Endothelial cell of umbilical vein (primary cell): ENCODE results near the gene PFN2. TPM values are rescaled to one million over a fixed set of nuclear protein-coding genes. Genes with fewer than 3 reads are reported as not detected.

Source experiments
- BruUV-seq: library from RNA; stranded (reverse); fragments of 400-500 nt; replicated peaks from 2 replicates; lab custom pipeline; 2021; lab: Mats Ljungman, UMichigan
- CTCF ChIA-PET: fragments of 300-600, 350-600 bp; sonication (Branson Sonifier 250); formaldehyde crosslinking; loops from one replicate; lab custom pipeline; 2021; ENCODE audit warnings: antibody characterized with exemption, inconsistent platforms; lab: Charles Lee
- POLR2A ChIA-PET: fragments of 300-600, 350-600 bp; sonication (Branson Sonifier 250); formaldehyde crosslinking; loops from one replicate; lab custom pipeline; 2021; ENCODE audit warnings: antibody characterized with exemption, inconsistent platforms; lab: Charles Lee
- DNase-seq: peaks from one replicate; pipeline ENCODE4 v3.0.0-alpha.2; 2011; ENCODE audit warnings: low read depth, low spot score
- FAIRE-seq: peaks from 2 replicates; lab custom pipeline; 2011; peaks lifted over from hg19 to GRCh38; lab: Jason Lieb, UNC
- H2AFZ ChIP-seq: 2 replicates; pipeline ENCODE4 v1.6.0; 2012; ENCODE audit warnings: low read depth, low read length, control low read depth, inconsistent platforms
- H3K27ac ChIP-seq: 2 replicates; pipeline ENCODE4 v1.5.1; 2011; ENCODE audit warnings: low read depth, mild to moderate bottlenecking, control low read depth, low read length, moderate library complexity; ENCODE audit not compliant: insufficient read depth
- H3K27me3 ChIP-seq, 2 experiments: 2 replicates each; pipeline versions ENCODE4 v1.6.0 to v1.6.1; 2011; ENCODE audit warnings: low read length in 2 of 2, mixed read lengths in 1 of 2; ENCODE audit not compliant: control insufficient read depth in 2 of 2, insufficient read depth in 2 of 2
- H3K36me3 ChIP-seq, 2 experiments: 2 replicates in 1 of 2; 3 replicates in 1 of 2; pipeline ENCODE4 v1.5.1; 2011; ENCODE audit warnings: low read length in 2 of 2, mild to moderate bottlenecking in 1 of 2, moderate library complexity in 1 of 2; ENCODE audit not compliant: control insufficient read depth in 2 of 2, insufficient read depth in 2 of 2; ENCODE audit errors: extremely low read depth in 1 of 2
- H3K4me1 ChIP-seq: 3 replicates; pipeline ENCODE4 v1.5.1; 2011; ENCODE audit warnings: mild to moderate bottlenecking, low read length; ENCODE audit not compliant: control insufficient read depth, insufficient read depth; ENCODE audit errors: extremely low read depth
- H3K4me2 ChIP-seq: 2 replicates; pipeline ENCODE4 v1.6.1; 2011; ENCODE audit warnings: low read length, control low read depth, mixed read lengths; ENCODE audit not compliant: insufficient read depth
- H3K4me3 ChIP-seq, 3 experiments: fragments of 200-600 bp in 1 of 3; sonication (generic), shearing (Covaris generic) in 1 of 3; replicated peaks in 1 of 3; 2 replicates each; pipeline ENCODE4 v1.5.1; 2011 to 2016; ENCODE audit warnings: control low read depth in 3 of 3, low read length in 3 of 3, mild to moderate bottlenecking in 2 of 3, inconsistent platforms in 1 of 3, low read depth in 1 of 3, moderate library complexity in 1 of 3; ENCODE audit not compliant: insufficient read depth in 1 of 3
- H3K79me2 ChIP-seq: 2 replicates; pipeline ENCODE4 v1.6.0; 2012; ENCODE audit warnings: low read length, inconsistent platforms; ENCODE audit not compliant: control insufficient read depth, insufficient read depth
- H3K9ac ChIP-seq: replicated peaks from 2 replicates; pipeline ENCODE3; 2011; ENCODE audit warnings: low read length, control low read depth; ENCODE audit not compliant: insufficient read depth; ENCODE audit errors: extremely low read depth
- H3K9me1 ChIP-seq: replicated peaks from 3 replicates; pipeline ENCODE4 v1.6.0; 2011; ENCODE audit warnings: mild to moderate bottlenecking, low read length; ENCODE audit not compliant: control insufficient read depth, insufficient read depth; ENCODE audit errors: extremely low read depth
- H3K9me3 ChIP-seq: replicated peaks from 2 replicates; pipeline ENCODE4 v1.5.1; 2012; ENCODE audit warnings: low read length, inconsistent platforms; ENCODE audit not compliant: control insufficient read depth, insufficient read depth
- H4K20me1 ChIP-seq: replicated peaks from 2 replicates; pipeline ENCODE3; 2011; ENCODE audit warnings: mild to moderate bottlenecking, low read length; ENCODE audit not compliant: control insufficient read depth, insufficient read depth; ENCODE audit errors: extremely low read depth
- MYC ChIP-seq: IDR thresholded peaks from one replicate; pipeline ENCODE4 v1.6.1; 2011; ENCODE audit warnings: mild to moderate bottlenecking, low read depth, low read length
- POLR2A ChIP-seq: IDR thresholded peaks from 2 replicates; pipeline ENCODE4 v1.6.1; 2012; ENCODE audit warnings: low read depth, mild to moderate bottlenecking, control low read depth, low read length
- POLR2AphosphoS5 ChIP-seq: IDR thresholded peaks from 2 replicates; pipeline ENCODE4 v1.6.1; 2012; ENCODE audit warnings: low read depth, mild to moderate bottlenecking, control low read depth, low read length, moderate library complexity; ENCODE audit not compliant: insufficient read depth
- dilution Hi-C: fragments of 300-500 bp; cut with MboI; formaldehyde crosslinking; loops from one replicate; pipeline ENCODE4 v1.15.0; 2019; ENCODE audit warnings: low sequenced_read_pairs; ENCODE audit not compliant: extremely low pct_ligation_motif_present
- intact Hi-C: fragments of 100-400 bp; cut with micrococcal nuclease; formaldehyde crosslinking; loops from one replicate; pipeline ENCODE4 v1.10.0; 2022
- polyA plus RNA-seq, 4 experiments: library from polyadenylated mRNA; depleted of rRNA in 3 of 4; stranded (reverse) in 3 of 4; unstranded in 1 of 4; fragments of >200 nt; gene quantifications; 2 replicates each; pipeline versions ENCODE4 v1.2.1 to v1.2.3, GENCODE V29; 2011 to 2012; ENCODE audit warnings: missing spikeins in 1 of 4
- total RNA-seq: library from RNA; stranded (reverse); gene quantifications from 2 replicates; pipeline ENCODE4 v1.2.3, GENCODE V29; 2021

Gene PFN2
- total and polyA plus RNA-seq, 2 donors (not counting 3 experiments of a cell fraction or from before 2014, with no cell fraction given): 97.1 to 165 TPM

GRCh38 chr3:149971403-149972075 is 844 bp upstream of the PFN2 start:
- Histone ChIP-seq H3K36me3 (peaks cover 0 to 3% of the 10 kb centered on the region in 2 experiments), H3K9me1 (no peaks in the 10 kb centered on the region), H3K79me2 (peaks cover 37% of the 10 kb centered on the region), H3K27ac (peak overlapping the region; percentile 62), H3K4me2 (peak overlapping the region; percentile 94), H3K4me1 (peaks cover 27% of the 10 kb centered on the region), H3K4me3 (peak overlapping the region; percentile 60 to 88 (median 62)), H2AFZ (peak overlapping the region; percentile 88), H3K9ac (peak overlapping the region; percentile 62), H3K9me3 (no peaks in the 10 kb centered on the region), H4K20me1 (peaks cover 2% of the 10 kb centered on the region), H3K27me3 (peaks cover 0 to 3% of the 10 kb centered on the region in 2 experiments)
- peak; percentile 25 for TF ChIP-seq POLR2A
- TF ChIP-seq POLR2AphosphoS5: no peak
- intact Hi-C loops: loop anchor here (1.0 to 10.0 kb wide), 5 partner anchors 34 to 1457 kb away; partner anchors contain the start of genes ERICH6 and RNF13
- peak; percentile 75 for DNase-seq
- FAIRE-seq: no peak
- dilution Hi-C loops: no loop called here
- ChIA-PET CTCF (interaction anchor here (0.5 to 3.0 kb wide), 8 partner anchors 16 to 524 kb away, joined by 3 to 14 read pairs (median 3); no protein-coding TSS in a partner anchor), POLR2A (interaction anchor here (1.0 kb wide), 1 partner anchor 10 kb away, joined by 4 read pairs; no protein-coding TSS in a partner anchor)
- TSS peak; percentile 10 for BruUV-seq

DNA sequence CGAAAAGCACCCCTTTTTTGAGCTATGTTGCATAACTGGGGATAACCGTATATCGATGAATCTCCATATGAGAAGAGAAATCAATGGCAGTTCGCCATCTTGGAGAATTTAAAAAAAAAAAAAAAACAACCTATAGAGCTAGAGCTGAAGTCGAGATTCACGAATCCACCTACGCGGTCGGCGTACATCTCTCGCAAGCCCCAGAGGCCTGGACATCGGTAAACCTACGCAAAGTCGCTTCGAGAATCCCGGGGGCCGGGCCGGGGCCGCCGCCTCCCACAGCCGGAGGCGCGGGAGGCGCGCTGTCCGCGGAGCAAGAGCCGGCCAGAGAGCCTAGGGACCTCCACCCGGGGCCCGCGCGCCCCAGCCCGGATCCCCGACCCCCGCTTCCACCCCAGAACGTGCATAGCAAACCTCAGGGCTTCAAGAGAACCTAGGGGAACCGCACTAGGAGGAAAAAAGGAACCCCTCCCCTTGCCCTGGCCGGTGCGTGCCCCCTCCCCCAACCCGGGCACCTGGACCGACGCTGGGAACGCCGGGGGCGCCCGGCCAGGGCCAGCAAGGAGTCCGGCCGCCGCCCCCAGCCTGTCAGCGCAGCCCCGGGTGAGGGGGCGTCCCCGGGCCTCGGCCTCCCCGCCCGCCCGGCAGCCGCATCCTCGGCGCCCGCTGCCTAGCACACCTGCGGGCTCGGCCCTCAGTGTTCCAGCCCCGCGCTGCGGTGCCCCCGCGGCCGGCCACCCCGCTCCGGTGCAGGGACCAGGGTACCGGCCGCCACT is 567 bp downstream of the PFN2 start:
- no TSS peak for BruUV-seq
- POLR2A ChIA-PET: no interaction called here
- FAIRE-seq (peak; percentile 55), DNase-seq (peak; percentile 90)
- CTCF ChIA-PET: interaction anchor here (0.5 to 3.0 kb wide), 9 partner anchors 12 to 793 kb away, joined by 3 to 14 read pairs (median 5); partner anchors contain the start of gene SIAH2
- Histone ChIP-seq H3K36me3 (peaks cover 3 to 11% of the 10 kb centered on the region in 2 experiments), H3K4me3 (peak overlapping the region; percentile 65 to 92 (median 88)), H3K79me2 (peaks cover 52% of the 10 kb centered on the region), H3K27me3 (peaks cover 0 to 3% of the 10 kb centered on the region in 2 experiments), H3K9ac (peak overlapping the region; percentile 98), H3K9me3 (no peaks in the 10 kb centered on the region), H4K20me1 (peaks cover 2% of the 10 kb centered on the region), H3K4me2 (peak overlapping the region; percentile 91), H2AFZ (peak overlapping the region; percentile 88), H3K4me1 (peaks cover 27% of the 10 kb centered on the region), H3K27ac (peak overlapping the region; percentile 94), H3K9me1 (no peaks in the 10 kb centered on the region)
- dilution Hi-C loops (no loop called here), intact Hi-C loops (loop anchor here (1.0 to 10.0 kb wide), 7 partner anchors 33 to 1455 kb away; partner anchors contain the start of genes ERICH6, RNF13 and SELENOT)
- TF ChIP-seq POLR2AphosphoS5 (peak; percentile 21), MYC (no peak), POLR2A (peak; percentile 30)
